WTC11 (cell line): Measurements from ENCODE around the gene TBC1D22A.

Source experiments
- CREB1 ChIP-seq: sonication (generic); formaldehyde crosslinking; IDR thresholded peaks from 2 replicates; pipeline ENCODE4 v1.8.0; 2023; ENCODE audit warnings: mild to moderate bottlenecking, missing genetic modification reagents
- CTCF ChIP-seq: fragments of 200-600 bp; IDR thresholded peaks from 2 replicates; pipeline ENCODE4 v1.8.0; 2022; ENCODE audit warnings: antibody characterized with exemption
- ELF4 ChIP-seq: sonication (generic); formaldehyde crosslinking; IDR thresholded peaks from 2 replicates; pipeline ENCODE4 v1.8.1; 2022; ENCODE audit warnings: low read depth, mild to moderate bottlenecking, moderate library complexity, missing genetic modification reagents
- ZNF138 ChIP-seq: sonication (generic); formaldehyde crosslinking; conservative IDR thresholded peaks from 2 replicates; pipeline ENCODE4 v1.8.1; 2022; ENCODE audit warnings: mild to moderate bottlenecking, moderate library complexity, missing genetic modification reagents
- ZNF416 ChIP-seq: fragments of 250-450 bp; sonication (Bioruptor Pico); IDR thresholded peaks from 2 replicates; pipeline ENCODE4 v1.9.0; 2021; ENCODE audit warnings: mild to moderate bottlenecking, inconsistent platforms
- TF ChIP-seq, protein P1 (sequence below): sonication (generic); formaldehyde crosslinking; IDR thresholded peaks from 2 replicates; pipeline ENCODE4 v1.8.0; 2022; ENCODE audit warnings: missing genetic modification reagents
- TF ChIP-seq, protein P2 (sequence below): sonication (generic); formaldehyde crosslinking; IDR thresholded peaks from 2 replicates; pipeline ENCODE4 v1.8.1; 2023; ENCODE audit warnings: mild to moderate bottlenecking, moderate library complexity, missing genetic modification reagents
- TF ChIP-seq, protein P3 (sequence below): sonication (generic); formaldehyde crosslinking; IDR thresholded peaks from 2 replicates; pipeline ENCODE4 v1.8.1; 2022; ENCODE audit warnings: mild to moderate bottlenecking, moderate library complexity, missing genetic modification reagents
- TF ChIP-seq, protein P4 (sequence below): sonication (generic); formaldehyde crosslinking; IDR thresholded peaks from 2 replicates; pipeline ENCODE4 v1.8.1; 2022; ENCODE audit warnings: low read depth, mild to moderate bottlenecking, moderate library complexity, missing genetic modification reagents, borderline replicate concordance

- TF ChIP-seq CTCF = no peak
- TF ChIP-seq, protein P1, sequence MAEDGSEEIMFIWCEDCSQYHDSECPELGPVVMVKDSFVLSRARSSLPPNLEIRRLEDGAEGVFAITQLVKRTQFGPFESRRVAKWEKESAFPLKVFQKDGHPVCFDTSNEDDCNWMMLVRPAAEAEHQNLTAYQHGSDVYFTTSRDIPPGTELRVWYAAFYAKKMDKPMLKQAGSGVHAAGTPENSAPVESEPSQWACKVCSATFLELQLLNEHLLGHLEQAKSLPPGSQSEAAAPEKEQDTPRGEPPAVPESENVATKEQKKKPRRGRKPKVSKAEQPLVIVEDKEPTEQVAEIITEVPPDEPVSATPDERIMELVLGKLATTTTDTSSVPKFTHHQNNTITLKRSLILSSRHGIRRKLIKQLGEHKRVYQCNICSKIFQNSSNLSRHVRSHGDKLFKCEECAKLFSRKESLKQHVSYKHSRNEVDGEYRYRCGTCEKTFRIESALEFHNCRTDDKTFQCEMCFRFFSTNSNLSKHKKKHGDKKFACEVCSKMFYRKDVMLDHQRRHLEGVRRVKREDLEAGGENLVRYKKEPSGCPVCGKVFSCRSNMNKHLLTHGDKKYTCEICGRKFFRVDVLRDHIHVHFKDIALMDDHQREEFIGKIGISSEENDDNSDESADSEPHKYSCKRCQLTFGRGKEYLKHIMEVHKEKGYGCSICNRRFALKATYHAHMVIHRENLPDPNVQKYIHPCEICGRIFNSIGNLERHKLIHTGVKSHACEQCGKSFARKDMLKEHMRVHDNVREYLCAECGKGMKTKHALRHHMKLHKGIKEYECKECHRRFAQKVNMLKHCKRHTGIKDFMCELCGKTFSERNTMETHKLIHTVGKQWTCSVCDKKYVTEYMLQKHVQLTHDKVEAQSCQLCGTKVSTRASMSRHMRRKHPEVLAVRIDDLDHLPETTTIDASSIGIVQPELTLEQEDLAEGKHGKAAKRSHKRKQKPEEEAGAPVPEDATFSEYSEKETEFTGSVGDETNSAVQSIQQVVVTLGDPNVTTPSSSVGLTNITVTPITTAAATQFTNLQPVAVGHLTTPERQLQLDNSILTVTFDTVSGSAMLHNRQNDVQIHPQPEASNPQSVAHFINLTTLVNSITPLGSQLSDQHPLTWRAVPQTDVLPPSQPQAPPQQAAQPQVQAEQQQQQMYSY (CRISPR knock-in tag) = no peak
- TF ChIP-seq ZNF416 (CRISPR knock-in tag) = no peak
- TF ChIP-seq, protein P2, sequence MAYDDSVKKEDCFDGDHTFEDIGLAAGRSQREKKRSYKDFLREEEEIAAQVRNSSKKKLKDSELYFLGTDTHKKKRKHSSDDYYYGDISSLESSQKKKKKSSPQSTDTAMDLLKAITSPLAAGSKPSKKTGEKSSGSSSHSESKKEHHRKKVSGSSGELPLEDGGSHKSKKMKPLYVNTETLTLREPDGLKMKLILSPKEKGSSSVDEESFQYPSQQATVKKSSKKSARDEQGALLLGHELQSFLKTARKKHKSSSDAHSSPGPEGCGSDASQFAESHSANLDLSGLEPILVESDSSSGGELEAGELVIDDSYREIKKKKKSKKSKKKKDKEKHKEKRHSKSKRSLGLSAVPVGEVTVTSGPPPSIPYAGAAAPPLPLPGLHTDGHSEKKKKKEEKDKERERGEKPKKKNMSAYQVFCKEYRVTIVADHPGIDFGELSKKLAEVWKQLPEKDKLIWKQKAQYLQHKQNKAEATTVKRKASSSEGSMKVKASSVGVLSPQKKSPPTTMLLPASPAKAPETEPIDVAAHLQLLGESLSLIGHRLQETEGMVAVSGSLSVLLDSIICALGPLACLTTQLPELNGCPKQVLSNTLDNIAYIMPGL (CRISPR knock-in tag) = no peak
- no peak for TF ChIP-seq ELF4 (CRISPR knock-in tag)
- no peak for TF ChIP-seq CREB1 (CRISPR knock-in tag)
- TF ChIP-seq, protein P3, sequence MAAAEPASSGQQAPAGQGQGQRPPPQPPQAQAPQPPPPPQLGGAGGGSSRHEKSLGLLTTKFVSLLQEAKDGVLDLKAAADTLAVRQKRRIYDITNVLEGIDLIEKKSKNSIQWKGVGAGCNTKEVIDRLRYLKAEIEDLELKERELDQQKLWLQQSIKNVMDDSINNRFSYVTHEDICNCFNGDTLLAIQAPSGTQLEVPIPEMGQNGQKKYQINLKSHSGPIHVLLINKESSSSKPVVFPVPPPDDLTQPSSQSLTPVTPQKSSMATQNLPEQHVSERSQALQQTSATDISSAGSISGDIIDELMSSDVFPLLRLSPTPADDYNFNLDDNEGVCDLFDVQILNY (CRISPR knock-in tag) = no peak
- TF ChIP-seq, protein P4, sequence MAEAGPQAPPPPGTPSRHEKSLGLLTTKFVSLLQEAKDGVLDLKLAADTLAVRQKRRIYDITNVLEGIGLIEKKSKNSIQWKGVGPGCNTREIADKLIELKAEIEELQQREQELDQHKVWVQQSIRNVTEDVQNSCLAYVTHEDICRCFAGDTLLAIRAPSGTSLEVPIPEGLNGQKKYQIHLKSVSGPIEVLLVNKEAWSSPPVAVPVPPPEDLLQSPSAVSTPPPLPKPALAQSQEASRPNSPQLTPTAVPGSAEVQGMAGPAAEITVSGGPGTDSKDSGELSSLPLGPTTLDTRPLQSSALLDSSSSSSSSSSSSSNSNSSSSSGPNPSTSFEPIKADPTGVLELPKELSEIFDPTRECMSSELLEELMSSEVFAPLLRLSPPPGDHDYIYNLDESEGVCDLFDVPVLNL = no peak
- no peak for TF ChIP-seq ZNF138
Observed at GRCh38 chr22:47061226-47061625, 298.8 kb downstream of the TBC1D22A start.
